ENCODE measurements around the gene CCDC78. TPM values are rescaled to one million over a fixed set of nuclear protein-coding genes. Genes with fewer than 3 reads are reported as not detected.

The CCDC78 gene
- total RNA-seq, 6 experiments from 2014 or later: 0.31 TPM; not detected in 5

- no peak for TF ChIP-seq POLR2A (IDR thresholded peaks at IDR 0.05)
- TF ChIP-seq, protein P1, sequence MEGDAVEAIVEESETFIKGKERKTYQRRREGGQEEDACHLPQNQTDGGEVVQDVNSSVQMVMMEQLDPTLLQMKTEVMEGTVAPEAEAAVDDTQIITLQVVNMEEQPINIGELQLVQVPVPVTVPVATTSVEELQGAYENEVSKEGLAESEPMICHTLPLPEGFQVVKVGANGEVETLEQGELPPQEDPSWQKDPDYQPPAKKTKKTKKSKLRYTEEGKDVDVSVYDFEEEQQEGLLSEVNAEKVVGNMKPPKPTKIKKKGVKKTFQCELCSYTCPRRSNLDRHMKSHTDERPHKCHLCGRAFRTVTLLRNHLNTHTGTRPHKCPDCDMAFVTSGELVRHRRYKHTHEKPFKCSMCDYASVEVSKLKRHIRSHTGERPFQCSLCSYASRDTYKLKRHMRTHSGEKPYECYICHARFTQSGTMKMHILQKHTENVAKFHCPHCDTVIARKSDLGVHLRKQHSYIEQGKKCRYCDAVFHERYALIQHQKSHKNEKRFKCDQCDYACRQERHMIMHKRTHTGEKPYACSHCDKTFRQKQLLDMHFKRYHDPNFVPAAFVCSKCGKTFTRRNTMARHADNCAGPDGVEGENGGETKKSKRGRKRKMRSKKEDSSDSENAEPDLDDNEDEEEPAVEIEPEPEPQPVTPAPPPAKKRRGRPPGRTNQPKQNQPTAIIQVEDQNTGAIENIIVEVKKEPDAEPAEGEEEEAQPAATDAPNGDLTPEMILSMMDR (IDR thresholded peaks at IDR 0.05): no peak
- 66% methylated on average over 6 of the region's 9 CpGs for WGBS (ENCODE audit: insufficient coverage, low coverage, low lambda C conversion rate, missing lambda C conversion rate)
- Histone ChIP-seq H3K4me3 (no peak overlapping the region), H3K4me1 (no peaks in the 10 kb centered on the region), H3K27me3 (no peaks in the 10 kb centered on the region), H3K9me3 (no peaks in the 10 kb centered on the region), H3K36me3 (no peaks in the 10 kb centered on the region), H3K27ac (no peak overlapping the region)
- intact Hi-C loops (cut with DNase I): no loop called here
- no peak for DNase-seq
- no peak for ATAC-seq
Observed at GRCh38 chr16:750485-750884, 24.2 kb upstream of the CCDC78 start.

DNA sequence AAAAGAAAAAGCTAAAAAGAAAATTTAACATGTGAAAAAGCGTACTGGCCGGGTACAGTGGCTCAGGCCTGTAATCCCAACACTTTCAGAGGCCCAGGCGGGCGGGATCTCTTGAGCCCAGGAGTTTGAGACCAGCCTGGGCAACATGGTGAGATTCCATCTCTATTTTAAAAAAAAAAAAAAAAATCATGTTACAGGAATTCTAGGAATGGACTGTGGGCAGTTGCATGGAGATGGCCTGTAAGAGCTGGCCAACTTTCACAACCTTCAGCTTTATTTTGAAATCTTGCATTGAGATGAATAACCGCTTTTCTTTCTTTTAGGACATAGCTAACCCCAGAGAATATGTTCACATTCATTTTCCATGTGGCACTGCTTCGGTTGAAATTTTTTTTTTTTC, 22.8 kb upstream of the CCDC78 start:
- no peaks in the 10 kb centered on the region for H3K36me3 ChIP-seq
- intact Hi-C loops (cut with DNase I): no loop called here

DNA sequence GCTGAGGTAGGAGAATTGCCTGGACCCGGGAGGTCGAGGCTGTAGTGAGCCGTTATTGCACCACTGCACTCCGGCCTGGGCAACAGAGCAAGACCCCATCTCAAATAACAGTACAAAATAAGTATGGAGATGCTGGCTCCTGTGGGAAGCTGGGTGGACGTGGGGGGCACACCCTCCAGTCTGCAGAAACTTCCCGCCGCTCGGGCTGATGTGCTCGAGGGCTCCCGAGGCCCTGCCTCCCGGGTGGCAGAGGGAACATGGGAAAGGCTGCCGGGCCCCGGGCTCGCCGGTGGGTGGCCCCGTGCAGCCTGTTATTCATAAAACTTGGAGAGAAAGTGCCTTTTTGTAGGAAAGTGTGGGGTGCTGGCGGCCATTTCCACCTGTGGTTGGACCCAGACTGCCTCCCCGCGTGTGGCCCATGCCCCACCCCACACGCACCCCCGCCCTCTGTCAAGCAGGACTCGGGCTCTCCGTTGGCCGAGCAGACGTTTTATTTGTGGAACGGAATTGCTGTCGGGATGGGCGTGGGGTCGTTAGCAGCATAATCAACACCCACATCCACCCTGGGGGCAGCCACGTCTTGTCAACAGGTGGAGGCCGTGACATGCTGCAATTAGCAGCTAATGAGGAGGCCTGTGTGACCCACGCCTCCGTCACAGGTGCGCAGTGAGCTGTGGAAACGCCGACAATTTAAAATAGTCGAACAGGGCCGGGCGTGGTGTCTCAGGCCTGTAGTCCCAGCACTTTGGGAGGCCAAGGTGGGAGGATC, 21.9 kb upstream of the CCDC78 start:
- H3K4me3 ChIP-seq: no peak overlapping the region
- no peak for DNase-seq
- no peak for ATAC-seq
- TF ChIP-seq, protein P1 (IDR thresholded peaks at IDR 0.05): no peak
- no peak for TF ChIP-seq POLR2A (IDR thresholded peaks at IDR 0.05)
- H3K27me3 ChIP-seq: no peaks in the 10 kb centered on the region
- H3K4me1 ChIP-seq: no peaks in the 10 kb centered on the region
- no peaks in the 10 kb centered on the region for H3K36me3 ChIP-seq
- intact Hi-C loops (cut with DNase I): no loop called here
- no peak overlapping the region for H3K27ac ChIP-seq
- WGBS (ENCODE audit: insufficient coverage, low coverage, low lambda C conversion rate, missing lambda C conversion rate): 77% methylated on average over 10 of the region's 39 CpGs
- no peaks in the 10 kb centered on the region for H3K9me3 ChIP-seq

More for the DNA sequence above, 22.8 kb upstream of the CCDC78 start:
- Histone ChIP-seq H3K27ac (no peak overlapping the region), H3K27me3 (no peaks in the 10 kb centered on the region), H3K9me3 (no peaks in the 10 kb centered on the region), H3K4me1 (no peaks in the 10 kb centered on the region), H3K4me3 (no peak overlapping the region)
- WGBS (ENCODE audit: insufficient coverage, low coverage, low lambda C conversion rate, missing lambda C conversion rate): 69% methylated on average over 6 of the region's 6 CpGs
- ATAC-seq (no peak), DNase-seq (no peak)
- no peak for TF ChIP-seq POLR2A (IDR thresholded peaks at IDR 0.05)
- TF ChIP-seq, protein P1 (IDR thresholded peaks at IDR 0.05): no peak

GRCh38 chr16:746637-747036, 20.4 kb upstream of the CCDC78 start:
- no peak for ATAC-seq
- WGBS (ENCODE audit: insufficient coverage, low coverage, low lambda C conversion rate, missing lambda C conversion rate): no CpG with 5 or more reads among the region's 13 CpGs

More at GRCh38 chr16:746637-747036, 20.4 kb upstream of the CCDC78 start:
- Histone ChIP-seq H3K4me3 (no peak overlapping the region), H3K36me3 (no peaks in the 10 kb centered on the region), H3K27ac (no peak overlapping the region), H3K27me3 (no peaks in the 10 kb centered on the region), H3K4me1 (no peaks in the 10 kb centered on the region), H3K9me3 (no peaks in the 10 kb centered on the region)
- intact Hi-C loops (cut with DNase I): no loop called here
- DNase-seq: no peak
- TF ChIP-seq, protein P1 (IDR thresholded peaks at IDR 0.05): no peak
- no peak for TF ChIP-seq POLR2A (IDR thresholded peaks at IDR 0.05)
